Fibroblast of skin of left biceps (primary cell): ENCODE data around the gene VAV2.
"Not testable (repeated sequence)": the region's sequence is repeated elsewhere in the genome, so short reads cannot be mapped to it uniquely, and the experiment has no call there.

ENCODE experiments used
- DNase-seq, 2 experiments: peaks; one replicate each; pipeline ENCODE4 v3.0.0-alpha.2; 2013; ENCODE audit warnings: low read depth in 2 of 2

VAV2 gene

GRCh38 chr9:133938086-133938485, 54.0 kb downstream of the VAV2 start:
- no peak for DNase-seq

DNA sequence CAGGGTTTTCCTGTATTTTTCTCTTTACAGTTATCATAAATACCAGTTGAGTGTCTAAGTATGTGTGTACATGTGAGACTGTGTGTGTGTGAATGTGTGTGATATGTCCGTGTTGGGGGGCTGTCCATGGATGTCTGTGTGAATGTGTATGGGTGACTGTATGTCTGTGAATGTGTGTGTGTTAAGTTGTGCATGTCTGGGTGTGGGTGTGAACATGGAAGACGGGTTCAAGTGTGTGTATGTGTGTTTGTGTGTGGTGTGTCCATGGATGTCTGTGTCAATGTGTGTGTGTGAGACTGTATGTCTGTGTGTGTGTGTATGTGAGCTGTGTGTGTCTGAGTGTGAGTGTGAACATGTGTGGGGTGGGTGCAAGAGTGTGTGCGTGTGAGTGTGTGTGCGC, 55.0 kb downstream of the VAV2 start:
- no peak for DNase-seq

DNA sequence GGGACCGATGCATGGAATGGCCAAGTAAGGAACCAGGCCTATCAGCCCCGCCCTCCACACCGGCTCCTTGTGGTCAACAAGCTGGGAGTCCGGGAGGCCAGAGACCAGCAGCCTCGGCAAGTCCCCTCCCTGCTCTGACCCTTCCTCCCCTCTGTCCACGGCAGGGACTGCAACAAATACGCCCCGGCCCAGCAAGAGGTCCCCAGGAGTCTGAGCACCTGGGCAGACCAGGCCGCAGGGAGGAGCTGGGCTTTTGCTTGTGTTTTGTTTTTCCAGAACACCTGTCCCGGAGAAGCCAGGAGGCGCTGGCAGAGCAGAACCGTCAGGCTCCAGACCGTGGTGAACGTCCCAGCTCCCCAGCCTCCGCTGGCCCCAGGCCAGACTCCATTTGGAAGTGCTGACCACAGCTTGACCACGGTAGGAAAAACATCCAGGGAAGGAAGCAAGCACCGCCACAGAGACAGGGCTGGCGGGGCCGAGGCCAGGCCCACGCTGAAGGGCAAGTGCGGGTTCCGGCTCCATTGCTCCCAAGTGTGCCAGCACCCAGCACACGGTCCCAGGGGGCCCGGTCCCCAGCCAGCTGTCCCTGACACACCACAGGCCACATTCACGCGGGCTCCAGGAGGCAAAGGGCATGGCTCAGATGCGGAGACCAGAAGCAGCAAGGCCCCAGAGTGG, 56.7 kb downstream of the VAV2 start:
- no peak for DNase-seq

- DNase-seq = no peak
These were observed 57.5 kb downstream of the VAV2 start for GRCh38 chr9:133934482-133935232.

- no peak for DNase-seq
These were observed 58.6 kb downstream of the VAV2 start for GRCh38 chr9:133933426-133934026.

- no peak for DNase-seq
These were observed 59.5 kb downstream of the VAV2 start for GRCh38 chr9:133932633-133933032.

DNA sequence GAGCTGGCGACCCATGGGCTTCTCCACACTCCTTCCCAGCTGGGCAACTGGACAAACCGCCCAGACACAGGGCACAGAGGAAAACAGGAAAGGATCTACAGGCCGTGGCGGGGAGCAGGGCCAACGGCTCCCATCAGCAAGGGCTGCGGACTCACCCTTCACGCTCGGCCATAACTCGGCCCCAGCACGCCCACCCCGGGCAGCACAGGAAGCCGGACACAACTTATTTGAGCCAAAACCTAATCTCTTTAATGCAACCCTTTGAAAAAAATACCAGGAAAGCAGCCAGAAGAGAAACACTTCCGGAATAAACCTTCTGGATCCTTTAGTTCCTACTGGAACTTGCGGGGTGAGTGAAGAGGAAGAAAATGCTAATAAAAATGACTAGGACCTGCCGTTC, 59.9 kb downstream of the VAV2 start:
- no peak for DNase-seq

- DNase-seq = no peak
These were observed 61.2 kb downstream of the VAV2 start for GRCh38 chr9:133930682-133931485.

DNA sequence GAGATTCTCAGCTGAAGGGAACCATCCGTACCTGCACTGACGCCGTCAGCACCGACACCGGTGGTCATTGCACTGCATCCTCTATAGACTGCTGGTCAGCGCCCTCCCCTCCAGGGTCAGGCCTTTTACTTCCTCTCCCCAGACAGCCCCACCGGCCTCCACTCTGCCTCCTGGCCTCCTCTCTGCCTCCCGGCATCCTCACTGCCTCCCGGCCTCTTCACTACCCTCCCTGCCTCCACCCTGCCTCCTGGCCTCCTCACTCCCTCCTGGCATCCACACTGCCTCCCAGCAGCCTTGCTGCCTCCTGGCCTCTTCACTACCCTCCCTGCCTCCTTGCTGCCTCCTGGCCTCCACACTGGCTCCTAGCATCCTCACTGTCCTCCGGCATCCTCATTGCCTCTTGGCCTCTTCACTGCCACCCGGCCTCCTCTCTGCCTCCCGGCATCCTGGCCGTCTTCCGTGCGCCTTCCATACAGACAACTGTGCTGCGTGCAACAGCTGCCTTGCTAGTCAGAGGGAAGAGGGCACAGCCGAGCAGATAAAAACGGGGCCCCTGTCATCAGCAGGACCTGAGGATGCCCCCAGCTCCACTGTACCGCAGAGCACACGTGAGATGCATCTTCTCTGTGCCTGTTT, 62.0 kb downstream of the VAV2 start:
- no peak for DNase-seq

GRCh38 chr9:133929599-133929998, 62.5 kb downstream of the VAV2 start:
- no peak for DNase-seq

DNA sequence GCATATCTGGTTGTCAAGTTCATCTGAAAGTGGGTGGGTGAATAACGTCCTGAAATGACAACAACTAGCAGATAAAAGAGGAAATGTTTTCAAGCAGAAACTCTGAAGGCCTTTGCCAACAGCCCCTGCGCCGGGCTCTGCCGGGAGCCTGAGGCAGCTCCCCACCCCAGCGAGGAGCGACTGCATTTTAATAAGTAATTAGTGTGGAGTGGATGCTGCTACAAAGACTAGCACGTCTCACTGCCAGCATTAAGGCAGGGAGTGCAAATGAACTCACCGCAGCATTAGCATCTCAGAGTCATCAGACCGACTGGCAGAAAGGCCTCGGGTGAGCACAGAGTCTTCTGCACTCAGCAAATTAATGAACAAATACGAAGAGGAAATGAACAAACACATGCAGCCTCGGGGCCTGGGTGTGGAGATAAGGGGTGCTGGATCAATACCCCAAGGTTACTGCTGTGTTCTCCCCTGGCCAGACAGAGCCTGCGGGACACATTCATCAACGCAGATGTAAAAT, 63.8 kb downstream of the VAV2 start:
- no peak for DNase-seq

DNA sequence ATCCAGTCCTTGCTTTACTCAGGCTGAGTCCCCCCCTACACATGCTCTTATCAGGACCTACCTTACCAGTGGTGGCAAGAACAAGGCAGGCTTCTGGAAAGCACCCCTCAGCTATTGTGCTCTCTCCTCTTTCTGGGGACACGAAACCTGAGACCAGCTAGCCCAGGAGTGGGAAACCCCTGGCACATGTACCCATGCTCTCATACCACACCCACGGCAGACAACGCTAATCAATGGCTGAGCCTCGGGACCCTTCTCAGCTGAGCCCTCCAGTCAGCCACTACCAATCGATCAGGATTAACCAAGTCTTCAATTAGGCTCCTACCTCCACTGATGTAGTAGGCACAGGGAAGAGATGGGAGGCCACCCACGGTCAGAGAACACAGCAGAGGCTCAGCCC, 65.1 kb downstream of the VAV2 start:
- no peak for DNase-seq

DNA sequence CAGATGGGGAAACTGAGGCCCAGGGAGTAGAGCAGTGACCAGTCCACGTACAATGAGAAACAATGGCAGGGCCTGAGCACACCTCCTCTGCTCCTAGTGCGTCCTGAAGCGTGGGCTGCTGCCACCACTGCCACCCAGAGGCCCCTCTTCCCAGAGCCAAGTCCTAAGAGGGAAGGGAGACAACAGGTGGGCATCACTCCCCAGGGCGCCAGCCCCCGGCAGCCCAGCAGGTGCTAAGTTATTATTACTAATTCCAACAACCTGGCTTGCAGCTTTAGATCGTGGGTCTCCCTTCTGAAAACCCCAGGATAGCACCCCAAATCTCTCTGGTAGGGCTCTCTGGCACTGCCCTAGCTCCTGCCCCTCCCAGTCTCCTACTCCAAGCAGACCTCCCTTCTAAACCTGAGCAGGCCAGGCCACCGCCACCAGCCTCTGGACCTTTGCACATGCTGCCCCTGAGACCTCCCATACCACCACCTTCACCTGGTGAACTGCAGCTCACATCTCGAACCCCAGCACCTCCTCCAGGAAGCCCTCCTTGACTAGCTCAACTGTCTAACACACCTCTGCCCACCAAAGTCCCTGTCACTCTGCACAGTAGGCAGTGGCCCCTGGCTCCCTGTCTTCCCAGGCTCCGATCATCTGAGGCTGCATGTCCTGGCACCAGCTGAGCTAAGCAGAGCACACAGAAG, 65.8 kb downstream of the VAV2 start:
- DNase-seq = no peak

- DNase-seq = no peak
These were observed 67.7 kb downstream of the VAV2 start for GRCh38 chr9:133924453-133924852.

GRCh38 chr9:133923608-133924007, 68.5 kb downstream of the VAV2 start:
- not testable (repeated sequence) for DNase-seq

GRCh38 chr9:133921866-133922265, 70.3 kb downstream of the VAV2 start:
- DNase-seq = no peak

GRCh38 chr9:133920471-133920870, 71.7 kb downstream of the VAV2 start:
- no peak for DNase-seq

GRCh38 chr9:133919253-133920115, 72.6 kb downstream of the VAV2 start:
- no peak for DNase-seq

DNA sequence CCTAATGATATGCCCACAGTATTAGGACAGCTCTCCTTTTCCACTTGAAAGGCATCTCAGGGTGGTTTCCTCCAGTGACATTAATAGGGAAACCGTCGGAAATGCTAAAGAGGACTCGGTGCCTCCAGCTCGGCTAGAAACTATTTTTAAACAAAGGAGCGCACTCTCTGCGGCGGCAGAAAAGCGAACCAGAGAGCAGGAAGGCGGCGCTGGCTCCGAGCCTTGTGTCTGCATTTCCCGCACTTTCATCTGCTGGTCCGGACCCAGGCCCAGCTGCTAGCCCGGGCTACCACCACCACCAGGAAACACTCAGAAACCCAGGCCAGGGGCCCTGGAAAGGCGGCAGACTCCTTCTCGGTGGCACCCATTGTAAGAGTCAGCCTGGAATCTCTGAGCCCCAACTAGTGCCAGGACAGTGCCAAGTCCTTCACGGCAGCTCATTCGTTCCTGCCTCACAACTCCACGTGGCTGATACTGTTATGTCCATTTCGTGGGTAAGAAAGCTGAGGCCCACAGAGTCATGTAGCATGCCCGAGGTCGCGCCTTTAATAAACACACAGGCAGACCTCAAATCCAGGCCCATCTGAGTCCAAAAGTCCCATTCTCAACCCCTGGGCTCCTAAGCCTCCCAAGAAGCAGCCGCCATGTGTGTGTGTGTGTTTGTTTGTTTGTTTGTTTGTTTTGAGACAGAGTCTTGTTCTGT, 73.9 kb downstream of the VAV2 start:
- no peak for DNase-seq
